Stomach (tissue), 9 donors: ENCODE measurements around the gene GOLGA6L2. TPM values are rescaled to one million over a fixed set of nuclear protein-coding genes. Genes with fewer than 3 reads are reported as not detected.

Experiments
- DNase-seq, 2 donors: peaks; one replicate each; pipeline versions ENCODE4 v3.0.0 to v3.0.0-alpha.2; 2013 to 2019
- H3K27ac ChIP-seq, 5 donors: fragments of 200-600 bp in 4 of 5; sonication (generic) in 4 of 5; one replicate each; pipeline ENCODE4 v1.5.1; 2013 to 2019; ENCODE audit warnings: mild to moderate bottlenecking in 1 of 5, moderate library complexity in 1 of 5
- H3K27me3 ChIP-seq, 3 donors: fragments of 200-600 bp; sonication (generic); one replicate each; pipeline ENCODE4 v1.5.1; 2017 to 2019; ENCODE audit warnings: mixed run types in 1 of 3
- H3K36me3 ChIP-seq, 4 donors: fragments of 200-600 bp; sonication (generic); 1 replicate in 3 of 4; 2 replicates in 1 of 4; pipeline ENCODE4 v1.5.1; 2016 to 2019
- H3K4me1 ChIP-seq, 4 donors: fragments of 200-600 bp; sonication (generic); one replicate each; pipeline ENCODE4 v1.5.1; 2016 to 2019
- H3K4me3 ChIP-seq, 4 donors: fragments of 200-600 bp; sonication (generic) in 3 of 4; one replicate each; pipeline ENCODE4 v1.5.1; 2016 to 2019; ENCODE audit warnings: mild to moderate bottlenecking in 1 of 4
- H3K9me3 ChIP-seq, 4 donors: fragments of 200-600 bp; sonication (generic); one replicate each; pipeline ENCODE4 v1.5.1; 2016 to 2019
- EP300 ChIP-seq: sonication (generic); formaldehyde crosslinking; IDR thresholded peaks from one replicate; pipeline ENCODE4 v1.6.1; 2017; ENCODE audit warnings: antibody characterized with exemption
- POLR2A ChIP-seq, 4 donors: fragments of 450-650 bp; IDR thresholded peaks; one replicate each; pipeline ENCODE4 v1.6.1; 2016; ENCODE audit warnings: antibody characterized with exemption in 4 of 4, control low read depth in 2 of 4, mild to moderate bottlenecking in 1 of 4, moderate library complexity in 1 of 4
- POLR2AphosphoS5 ChIP-seq, 3 donors: sonication (generic); formaldehyde crosslinking; IDR thresholded peaks; one replicate each; pipeline ENCODE4 v1.6.1; 2016; ENCODE audit warnings: antibody characterized with exemption in 3 of 3
- WGBS, 5 donors: extraction: QIAGEN DNeasy Blood & Tissue Kit in 3 of 5; methylation state at CpG; one replicate each; pipeline versions ENCODE4 v1.1.5 to v1.1.7; 2013 to 2018; 5-methylcytosine and 5-hydroxymethylcytosine counted together
- intact Hi-C: fragments of 100-400 bp; cut with DNase I; formaldehyde crosslinking; loops from one replicate; pipeline ENCODE4 v1.15.1; 2023; ENCODE audit warnings: low total_unique reads
- polyA plus RNA-seq, 3 donors: library from polyadenylated mRNA; stranded (reverse); fragments of 200-250 nt; gene quantifications; one replicate each; pipeline ENCODE4 v1.2.3, GENCODE V29; 2013
- total RNA-seq, 5 donors: library from RNA; depleted of rRNA; stranded (reverse); fragments of >200 nt; gene quantifications; one replicate each; pipeline versions ENCODE4 v1.1.0 to v1.2.3, GENCODE V29; 2014 to 2016
- TF ChIP-seq, protein P1 (sequence below), 7 experiments: fragments of 450-650 bp in 4 of 7; fragments of 200-600 bp in 3 of 7; sonication (generic) in 3 of 7; IDR thresholded peaks; one replicate each; pipeline ENCODE4 v1.5.1; 2016 to 2019; ENCODE audit warnings: antibody characterized with exemption in 7 of 7, control low read depth in 2 of 7, mild to moderate bottlenecking in 1 of 7
- donor health status: healthy with polysubstance abuse.
- donor health status: Bipolar disorder and iron deficiency.
- donor health status: healthy.

GOLGA6L2 gene
- total and polyA plus RNA-seq, 8 donors = not detected

DNA sequence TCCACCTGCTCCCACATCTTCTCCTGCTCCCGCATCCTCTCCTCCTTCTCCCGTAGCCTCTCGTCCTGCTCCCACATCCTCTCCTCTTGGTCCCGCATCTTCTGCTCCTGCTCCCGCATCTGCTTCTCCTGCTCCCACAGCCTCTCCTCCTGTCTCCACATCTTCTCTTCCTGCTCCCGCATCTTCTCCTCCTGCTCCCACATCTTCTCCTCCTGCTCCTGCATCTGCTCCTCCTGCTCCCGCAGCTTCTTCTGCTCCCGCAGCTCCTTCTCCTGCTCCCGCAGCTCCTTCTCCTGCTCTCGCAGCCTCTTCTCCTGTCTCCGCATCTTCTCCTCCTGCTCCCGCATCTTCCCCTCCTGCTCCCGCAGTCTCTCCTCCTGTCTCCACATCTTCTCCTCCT is 5.8 kb downstream of the GOLGA6L2 start:
- intact Hi-C loops = no loop called here

DNA sequence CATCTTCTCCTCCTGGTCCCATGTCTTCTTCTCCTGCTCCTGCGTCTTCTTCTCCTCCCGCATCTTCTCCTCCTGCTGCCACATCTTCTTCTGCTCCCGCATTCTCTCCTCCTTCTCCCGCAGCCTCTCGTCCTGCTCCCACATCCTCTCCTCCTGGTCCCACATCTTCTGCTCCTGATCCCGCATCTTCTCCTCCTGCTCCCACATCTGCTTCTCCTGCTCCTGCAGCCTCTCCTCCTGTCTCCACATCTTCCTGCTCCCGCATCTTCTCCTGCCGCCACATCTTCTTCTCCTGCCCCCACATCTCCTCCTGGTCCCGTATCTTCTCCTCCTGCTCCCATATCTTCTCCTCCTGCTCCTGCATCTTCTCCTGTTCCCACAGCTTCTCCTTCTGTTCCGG is 6.4 kb downstream of the GOLGA6L2 start:
- Histone ChIP-seq H3K36me3 (no peaks in the 10 kb centered on the region), H3K4me3 (no peak overlapping the region), H3K9me3 (no peaks in the 10 kb centered on the region), H3K27me3 (peaks cover 0 to 9% (median 0%) of the 10 kb centered on the region in 3 donors), H3K4me1 (no peaks in the 10 kb centered on the region), H3K27ac (no peak overlapping the region)
- no peak for DNase-seq
- WGBS, 5 donors = 88 to 94% (median 93%) methylated on average over 10 of the region's 10 CpGs
- TF ChIP-seq POLR2AphosphoS5 (IDR thresholded peaks at IDR 0.05) = no peak
- TF ChIP-seq POLR2A (IDR thresholded peaks at IDR 0.05) = no peak
- TF ChIP-seq, protein P1, sequence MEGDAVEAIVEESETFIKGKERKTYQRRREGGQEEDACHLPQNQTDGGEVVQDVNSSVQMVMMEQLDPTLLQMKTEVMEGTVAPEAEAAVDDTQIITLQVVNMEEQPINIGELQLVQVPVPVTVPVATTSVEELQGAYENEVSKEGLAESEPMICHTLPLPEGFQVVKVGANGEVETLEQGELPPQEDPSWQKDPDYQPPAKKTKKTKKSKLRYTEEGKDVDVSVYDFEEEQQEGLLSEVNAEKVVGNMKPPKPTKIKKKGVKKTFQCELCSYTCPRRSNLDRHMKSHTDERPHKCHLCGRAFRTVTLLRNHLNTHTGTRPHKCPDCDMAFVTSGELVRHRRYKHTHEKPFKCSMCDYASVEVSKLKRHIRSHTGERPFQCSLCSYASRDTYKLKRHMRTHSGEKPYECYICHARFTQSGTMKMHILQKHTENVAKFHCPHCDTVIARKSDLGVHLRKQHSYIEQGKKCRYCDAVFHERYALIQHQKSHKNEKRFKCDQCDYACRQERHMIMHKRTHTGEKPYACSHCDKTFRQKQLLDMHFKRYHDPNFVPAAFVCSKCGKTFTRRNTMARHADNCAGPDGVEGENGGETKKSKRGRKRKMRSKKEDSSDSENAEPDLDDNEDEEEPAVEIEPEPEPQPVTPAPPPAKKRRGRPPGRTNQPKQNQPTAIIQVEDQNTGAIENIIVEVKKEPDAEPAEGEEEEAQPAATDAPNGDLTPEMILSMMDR (IDR thresholded peaks at IDR 0.05) = no peak
- no peak for TF ChIP-seq EP300
- intact Hi-C loops = no loop called here

More for the DNA sequence above, 5.8 kb downstream of the GOLGA6L2 start:
- DNase-seq = no peak
- no peaks in the 10 kb centered on the region for H3K4me1 ChIP-seq
- peaks cover 0 to 9% (median 0%) of the 10 kb centered on the region in 3 donors for H3K27me3 ChIP-seq
- no peak overlapping the region for H3K27ac ChIP-seq
- no peak overlapping the region for H3K4me3 ChIP-seq
- no peaks in the 10 kb centered on the region for H3K9me3 ChIP-seq
- H3K36me3 ChIP-seq = no peaks in the 10 kb centered on the region
- TF ChIP-seq EP300 = no peak
- 85 to 92% (median 87%) methylated on average over 13 of the region's 13 CpGs for WGBS, 5 donors

GRCh38 chr15:23439513-23439912 is 7.5 kb downstream of the GOLGA6L2 start:
- no peak overlapping the region for H3K4me3 ChIP-seq
- 62 to 73% (median 72%) methylated on average over 7 of the region's 7 CpGs for WGBS, 5 donors
- no peak for DNase-seq
- no peak for TF ChIP-seq POLR2AphosphoS5 (IDR thresholded peaks at IDR 0.05)
- TF ChIP-seq EP300 = no peak
- TF ChIP-seq, protein P1 (IDR thresholded peaks at IDR 0.05) = no peak
- no peak for TF ChIP-seq POLR2A (IDR thresholded peaks at IDR 0.05)
- no peaks in the 10 kb centered on the region for H3K36me3 ChIP-seq
- H3K9me3 ChIP-seq = no peaks in the 10 kb centered on the region
- H3K27ac ChIP-seq = no peak overlapping the region
- intact Hi-C loops = no loop called here
- peaks cover 0 to 9% (median 0%) of the 10 kb centered on the region in 3 donors for H3K27me3 ChIP-seq
- H3K4me1 ChIP-seq = no peaks in the 10 kb centered on the region

DNA sequence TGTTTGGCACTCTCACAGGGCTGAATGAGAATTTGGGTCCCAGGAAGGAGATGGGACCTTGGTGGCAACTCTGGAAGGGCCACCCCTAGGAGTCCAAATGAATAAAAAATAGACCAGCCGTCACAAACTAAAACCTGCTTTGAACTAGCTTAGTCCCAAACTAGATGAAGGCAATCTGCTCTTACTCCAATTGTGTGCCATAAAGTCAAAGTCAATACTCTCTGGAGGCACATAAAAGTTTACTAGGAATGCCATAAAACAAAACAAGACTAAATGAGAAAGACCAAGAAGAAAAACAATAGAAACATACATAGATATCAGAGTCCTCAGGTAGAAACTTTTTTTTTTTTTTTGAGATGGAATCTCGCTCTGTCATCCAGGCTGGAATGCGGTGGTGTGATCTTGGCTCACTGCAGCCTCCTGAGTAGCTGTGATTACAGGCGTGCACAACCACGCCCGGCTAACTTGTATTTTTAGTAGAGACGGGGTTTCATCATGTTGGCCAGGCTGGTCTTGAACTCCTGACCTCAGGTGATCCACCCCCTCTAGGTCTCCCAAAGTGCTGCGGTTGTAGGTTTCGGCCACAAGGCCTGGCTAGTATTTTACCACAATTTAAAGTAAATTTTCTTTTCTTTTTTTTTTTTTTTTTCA is 8.1 kb downstream of the GOLGA6L2 start:
- no peak overlapping the region for H3K27ac ChIP-seq
- H3K9me3 ChIP-seq = no peaks in the 10 kb centered on the region
- H3K36me3 ChIP-seq = no peaks in the 10 kb centered on the region
- no peaks in the 10 kb centered on the region for H3K4me1 ChIP-seq
- TF ChIP-seq, protein P1 (IDR thresholded peaks at IDR 0.05) = no peak
- H3K27me3 ChIP-seq = peaks cover 0 to 6% (median 0%) of the 10 kb centered on the region in 3 donors
- H3K4me3 ChIP-seq = no peak overlapping the region
- WGBS, 5 donors = 71 to 80% (median 74%) methylated on average over 9 of the region's 9 CpGs
- no peak for DNase-seq
- intact Hi-C loops = no loop called here

- Histone ChIP-seq H3K27me3 (no peaks in the 10 kb centered on the region), H3K27ac (no peak overlapping the region), H3K4me3 (no peak overlapping the region), H3K4me1 (no peaks in the 10 kb centered on the region), H3K9me3 (no peaks in the 10 kb centered on the region), H3K36me3 (no peaks in the 10 kb centered on the region)
- WGBS, 5 donors = 78 to 93% (median 86%) methylated on average over 2 of the region's 2 CpGs
- DNase-seq = no peak
- intact Hi-C loops = no loop called here
- TF ChIP-seq POLR2AphosphoS5 (IDR thresholded peaks at IDR 0.05) (no peak), POLR2A (IDR thresholded peaks at IDR 0.05) (no peak), EP300 (no peak)
- TF ChIP-seq, protein P1 (IDR thresholded peaks at IDR 0.05) = no peak
Observed at GRCh38 chr15:23437673-23438072, 9.4 kb downstream of the GOLGA6L2 start.
